Astrocyte (in vitro differentiated cells and primary cell): ENCODE data around the gene MADD.
"Not testable (repeated sequence)": the region's sequence is repeated elsewhere in the genome, so short reads cannot be mapped to it uniquely, and the experiment has no call there.

Experiments
- CTCF ChIP-seq: IDR thresholded peaks from 2 replicates; pipeline ENCODE4 v1.5.1; 2011; ENCODE audit warnings: low read depth, mild to moderate bottlenecking, inconsistent platforms, low read length, moderate library complexity; ENCODE audit not compliant: insufficient read depth
- EZH2 ChIP-seq: IDR thresholded peaks from 2 replicates; pipeline ENCODE4 v1.6.1; 2012; ENCODE audit warnings: mild to moderate bottlenecking, low read length, inconsistent platforms; ENCODE audit not compliant: insufficient read depth

GRCh38 chr11:47334699-47335411 lies 64.9 kb downstream of the MADD start:
- not testable (repeated sequence) for TF ChIP-seq CTCF, EZH2
